ENCODE measurements around the gene ZNF274.

The ZNF274 gene

DNA sequence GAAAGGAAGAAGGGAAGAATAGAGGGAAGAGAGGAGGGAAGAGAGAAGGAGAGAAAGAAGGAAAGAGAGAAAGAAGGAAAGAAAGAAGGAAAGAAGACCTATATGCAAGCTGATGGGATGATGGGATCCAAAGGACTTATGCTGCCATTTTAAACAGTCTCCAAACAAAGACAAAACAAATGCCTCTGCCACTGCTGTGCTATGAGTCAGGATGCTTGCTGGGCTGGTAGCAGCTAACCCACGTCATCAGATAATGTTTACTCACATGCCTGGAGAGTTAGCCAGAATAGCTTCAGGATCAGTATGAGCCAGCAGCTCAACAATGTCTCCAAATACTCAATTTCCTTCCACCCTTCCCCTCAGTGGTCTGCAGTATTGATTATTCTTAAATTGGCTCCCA lies 12.0 kb upstream of the ZNF274 start:
- Histone ChIP-seq H3K18ac (ENCODE audit: low read depth in 1 of 2, low read length in 2 of 2) (no peak overlapping the region), H3K79me1 (replicated peaks; ENCODE audit: low read length, poor library complexity, severe bottlenecking) (no peaks in the 10 kb centered on the region), H4K91ac (ENCODE audit: low read length) (no peak overlapping the region), H3K4me3 (ENCODE audit: insufficient read depth in 1 of 2, low read depth in 1 of 2, low read length in 2 of 2) (peak overlapping the region in 1 of 2 experiments; percentile 30), H4K8ac (ENCODE audit: low read length) (no peak overlapping the region), H3K4me2 (ENCODE audit: low read length, poor library complexity, severe bottlenecking) (no peak overlapping the region), H3K23ac (ENCODE audit: low read length in 2 of 2) (no peak overlapping the region), H2AFZ (ENCODE audit: low read depth, low read length) (no peak overlapping the region), H2BK12ac (ENCODE audit: low read length in 2 of 2) (no peak overlapping the region), H3K9ac (ENCODE audit: low read length) (no peak overlapping the region), H2BK5ac (ENCODE audit: low read depth, low read length, poor library complexity, severe bottlenecking) (no peak overlapping the region), H3K9me3 (ENCODE audit: control insufficient read depth, low read length) (peaks cover 85% of the 10 kb centered on the region), H3K27me3 (ENCODE audit: control insufficient read depth in 1 of 2, insufficient read depth in 1 of 2, low read length in 2 of 2) (no peaks in the 10 kb centered on the region), H3K36me3 (ENCODE audit: control insufficient read depth in 1 of 2, insufficient read depth in 2 of 2, low read depth in 1 of 2, low read length in 2 of 2) (no peaks in the 10 kb centered on the region), H3K4ac (ENCODE audit: low read depth in 1 of 2, low read length in 2 of 2) (no peak overlapping the region), H2BK120ac (ENCODE audit: low read depth, low read length) (no peak overlapping the region), H2BK15ac (ENCODE audit: low read depth, poor library complexity, severe bottlenecking) (no peak overlapping the region), H2AK5ac (ENCODE audit: low read length, severe bottlenecking) (no peak overlapping the region), H3K14ac (ENCODE audit: low read length in 2 of 2) (no peak overlapping the region), H3K27ac (ENCODE audit: low read length, poor library complexity, severe bottlenecking) (no peak overlapping the region), H3K4me1 (ENCODE audit: control insufficient read depth, insufficient read depth, low read depth, low read length) (no peaks in the 10 kb centered on the region)
- peak; percentile 17 for DNase-seq
- 5% methylated on average over 1 of the region's 1 CpG for WGBS

DNA sequence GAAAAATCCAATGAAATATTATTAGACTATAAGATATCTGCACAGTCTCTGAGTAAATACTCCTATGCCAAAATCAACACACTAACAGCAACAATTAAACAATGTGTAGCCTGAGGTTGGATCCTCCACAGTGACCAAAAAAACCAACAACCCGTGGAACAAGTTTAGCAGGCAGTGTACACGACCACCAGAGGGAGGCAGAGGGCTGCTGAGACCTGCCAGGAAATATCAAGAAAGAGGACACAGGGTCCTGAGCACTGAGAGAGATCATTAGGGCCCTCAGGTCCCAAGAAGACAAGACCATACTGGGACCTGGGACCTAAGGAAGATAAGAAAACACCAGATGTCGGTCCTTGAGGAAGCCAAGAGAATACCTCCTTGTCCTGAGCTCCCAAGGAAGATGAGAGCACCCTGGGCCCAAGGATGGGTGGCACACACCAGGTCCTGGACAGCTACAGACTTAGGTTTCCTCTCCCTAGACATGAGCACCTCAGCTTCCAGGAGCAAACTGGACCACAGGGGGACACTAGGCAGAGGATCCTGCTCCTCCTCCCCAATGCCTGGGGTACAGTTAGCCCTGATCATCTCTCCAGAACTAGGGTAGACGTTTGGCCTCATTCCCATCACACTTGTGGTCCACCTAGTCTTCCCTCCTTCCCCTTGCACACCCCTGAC lies 822 bp upstream of the ZNF274 start:
- 65% methylated on average over 4 of the region's 4 CpGs for WGBS
- Histone ChIP-seq H3K79me1 (replicated peaks; ENCODE audit: low read length, poor library complexity, severe bottlenecking) (peaks cover 38% of the 10 kb centered on the region), H2BK120ac (ENCODE audit: low read depth, low read length) (no peak overlapping the region), H2BK15ac (ENCODE audit: low read depth, poor library complexity, severe bottlenecking) (no peak overlapping the region), H3K9me3 (ENCODE audit: control insufficient read depth, low read length) (peaks cover 84% of the 10 kb centered on the region), H2AFZ (ENCODE audit: low read depth, low read length) (no peak overlapping the region), H3K23ac (ENCODE audit: low read length in 2 of 2) (no peak overlapping the region), H3K27ac (ENCODE audit: low read length, poor library complexity, severe bottlenecking) (no peak overlapping the region), H3K9ac (ENCODE audit: low read length) (no peak overlapping the region), H3K14ac (ENCODE audit: low read length in 2 of 2) (no peak overlapping the region), H2AK5ac (ENCODE audit: low read length, severe bottlenecking) (no peak overlapping the region), H3K18ac (ENCODE audit: low read depth in 1 of 2, low read length in 2 of 2) (no peak overlapping the region), H2BK5ac (ENCODE audit: low read depth, low read length, poor library complexity, severe bottlenecking) (no peak overlapping the region), H3K4me2 (ENCODE audit: low read length, poor library complexity, severe bottlenecking) (no peak overlapping the region), H4K8ac (ENCODE audit: low read length) (peak overlapping the region; percentile 83), H3K4me3 (ENCODE audit: insufficient read depth in 1 of 2, low read depth in 1 of 2, low read length in 2 of 2) (peak overlapping the region; percentile 41 to 88), H2BK12ac (ENCODE audit: low read length in 2 of 2) (no peak overlapping the region), H4K91ac (ENCODE audit: low read length) (no peak overlapping the region), H3K4me1 (ENCODE audit: control insufficient read depth, insufficient read depth, low read depth, low read length) (peaks cover 5% of the 10 kb centered on the region), H3K4ac (ENCODE audit: low read depth in 1 of 2, low read length in 2 of 2) (no peak overlapping the region), H3K27me3 (ENCODE audit: control insufficient read depth in 1 of 2, insufficient read depth in 1 of 2, low read length in 2 of 2) (no peaks in the 10 kb centered on the region), H3K36me3 (ENCODE audit: control insufficient read depth in 1 of 2, insufficient read depth in 2 of 2, low read depth in 1 of 2, low read length in 2 of 2) (peaks cover 45 to 47% of the 10 kb centered on the region in 2 experiments)
- peak; percentile 35 for DNase-seq

DNA sequence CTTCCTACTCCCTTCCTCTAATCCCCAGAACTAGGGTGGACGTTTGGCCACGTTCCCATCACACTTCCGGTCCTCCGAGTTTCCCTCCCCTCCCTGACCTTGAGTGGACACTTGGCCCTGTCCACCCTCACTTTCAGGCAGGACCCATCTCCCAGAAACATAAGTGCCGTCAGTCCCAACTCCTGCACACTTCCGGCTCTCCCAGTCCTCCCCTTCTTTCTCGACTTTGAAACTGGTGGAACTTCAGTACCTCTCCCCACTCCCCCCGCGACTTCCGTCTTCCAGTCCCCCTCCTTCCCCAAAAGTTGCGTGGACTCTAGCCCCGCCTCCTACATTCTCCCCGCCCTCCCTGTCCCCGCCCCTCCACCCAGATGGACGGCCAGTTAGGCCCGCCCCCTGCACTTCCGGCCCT lies 278 bp upstream of the ZNF274 start:
- Histone ChIP-seq H2AFZ (ENCODE audit: low read depth, low read length) (no peak overlapping the region), H3K27me3 (ENCODE audit: control insufficient read depth in 1 of 2, insufficient read depth in 1 of 2, low read length in 2 of 2) (no peaks in the 10 kb centered on the region), H2BK120ac (ENCODE audit: low read depth, low read length) (no peak overlapping the region), H3K18ac (ENCODE audit: low read depth in 1 of 2, low read length in 2 of 2) (peak overlapping the region in 1 of 2 experiments; percentile 98), H2BK15ac (ENCODE audit: low read depth, poor library complexity, severe bottlenecking) (no peak overlapping the region), H3K36me3 (ENCODE audit: control insufficient read depth in 1 of 2, insufficient read depth in 2 of 2, low read depth in 1 of 2, low read length in 2 of 2) (peaks cover 47 to 50% of the 10 kb centered on the region in 2 experiments), H3K4ac (ENCODE audit: low read depth in 1 of 2, low read length in 2 of 2) (peak overlapping the region in 1 of 2 experiments; percentile 87), H3K79me1 (replicated peaks; ENCODE audit: low read length, poor library complexity, severe bottlenecking) (peaks cover 39% of the 10 kb centered on the region), H2BK12ac (ENCODE audit: low read length in 2 of 2) (no peak overlapping the region), H2BK5ac (ENCODE audit: low read depth, low read length, poor library complexity, severe bottlenecking) (no peak overlapping the region), H3K27ac (ENCODE audit: low read length, poor library complexity, severe bottlenecking) (no peak overlapping the region), H3K9ac (ENCODE audit: low read length) (peak overlapping the region; percentile 98), H4K8ac (ENCODE audit: low read length) (peak overlapping the region; percentile 100), H3K4me3 (ENCODE audit: insufficient read depth in 1 of 2, low read depth in 1 of 2, low read length in 2 of 2) (peak overlapping the region; percentile 88 to 95), H3K23ac (ENCODE audit: low read length in 2 of 2) (no peak overlapping the region), H4K91ac (ENCODE audit: low read length) (no peak overlapping the region), H3K4me1 (ENCODE audit: control insufficient read depth, insufficient read depth, low read depth, low read length) (peaks cover 5% of the 10 kb centered on the region), H3K9me3 (ENCODE audit: control insufficient read depth, low read length) (peaks cover 84% of the 10 kb centered on the region), H2AK5ac (ENCODE audit: low read length, severe bottlenecking) (no peak overlapping the region), H3K14ac (ENCODE audit: low read length in 2 of 2) (no peak overlapping the region), H3K4me2 (ENCODE audit: low read length, poor library complexity, severe bottlenecking) (peak overlapping the region; percentile 46)
- 23% methylated on average over 17 of the region's 17 CpGs for WGBS
- DNase-seq, result no peak

DNA sequence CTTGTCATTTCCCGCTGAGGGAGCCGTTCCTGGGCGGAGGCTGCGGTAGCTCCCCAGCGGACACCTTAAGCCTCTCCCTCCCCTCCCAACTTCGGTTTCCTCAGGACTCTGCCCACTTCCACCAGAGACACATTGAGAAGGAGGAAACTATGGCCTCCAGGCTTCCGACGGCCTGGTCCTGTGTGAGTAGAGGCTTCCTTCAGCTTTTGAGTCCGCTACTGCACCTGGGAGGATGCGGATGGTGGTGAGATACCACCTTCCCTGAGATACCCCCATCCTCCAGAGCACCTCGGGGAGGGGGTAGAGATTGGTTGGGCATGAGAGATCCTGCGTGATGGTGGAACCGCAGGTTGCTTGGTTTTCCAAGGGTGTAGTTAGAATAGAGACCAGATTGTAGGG lies 955 bp downstream of the ZNF274 start:
- Histone ChIP-seq H2BK15ac (ENCODE audit: low read depth, poor library complexity, severe bottlenecking) (no peak overlapping the region), H3K27ac (ENCODE audit: low read length, poor library complexity, severe bottlenecking) (peak overlapping the region; percentile 81), H3K9me3 (ENCODE audit: control insufficient read depth, low read length) (peaks cover 81% of the 10 kb centered on the region), H3K4me3 (ENCODE audit: insufficient read depth in 1 of 2, low read depth in 1 of 2, low read length in 2 of 2) (peak overlapping the region; percentile 88 to 95), H2BK5ac (ENCODE audit: low read depth, low read length, poor library complexity, severe bottlenecking) (no peak overlapping the region), H2AK5ac (ENCODE audit: low read length, severe bottlenecking) (peak overlapping the region; percentile 47), H3K4ac (ENCODE audit: low read depth in 1 of 2, low read length in 2 of 2) (peak overlapping the region; percentile 81 to 96), H3K4me2 (ENCODE audit: low read length, poor library complexity, severe bottlenecking) (peak overlapping the region; percentile 57), H3K18ac (ENCODE audit: low read depth in 1 of 2, low read length in 2 of 2) (peak overlapping the region; percentile 37 to 91), H2BK12ac (ENCODE audit: low read length in 2 of 2) (no peak overlapping the region), H3K27me3 (ENCODE audit: control insufficient read depth in 1 of 2, insufficient read depth in 1 of 2, low read length in 2 of 2) (no peaks in the 10 kb centered on the region), H3K4me1 (ENCODE audit: control insufficient read depth, insufficient read depth, low read depth, low read length) (peaks cover 5% of the 10 kb centered on the region), H4K8ac (ENCODE audit: low read length) (peak overlapping the region; percentile 99), H3K79me1 (replicated peaks; ENCODE audit: low read length, poor library complexity, severe bottlenecking) (peaks cover 38% of the 10 kb centered on the region), H3K14ac (ENCODE audit: low read length in 2 of 2) (peak overlapping the region in 1 of 2 experiments; percentile 35), H3K23ac (ENCODE audit: low read length in 2 of 2) (no peak overlapping the region), H2BK120ac (ENCODE audit: low read depth, low read length) (peak overlapping the region; percentile 49), H3K36me3 (ENCODE audit: control insufficient read depth in 1 of 2, insufficient read depth in 2 of 2, low read depth in 1 of 2, low read length in 2 of 2) (peaks cover 44 to 51% of the 10 kb centered on the region in 2 experiments), H3K9ac (ENCODE audit: low read length) (peak overlapping the region; percentile 98), H4K91ac (ENCODE audit: low read length) (peak overlapping the region; percentile 83), H2AFZ (ENCODE audit: low read depth, low read length) (peak overlapping the region; percentile 84)
- no peak for DNase-seq
- WGBS, result 12% methylated on average over 8 of the region's 13 CpGs

All from mesenchymal stem cell (in vitro differentiated cells and primary cell).